H54 (cell line): ENCODE data around the gene HTATSF1.
A peak's percentile ranks its signal among the peaks of the same experiment; 100 is the strongest.

Experiments
- DNase-seq: peaks from one replicate; pipeline ENCODE4 v3.0.0; 2011; ENCODE audit warnings: low spot score, mixed read lengths; ENCODE audit not compliant: insufficient read length
- FAIRE-seq: peaks from 3 replicates; lab custom pipeline; 2011; peaks lifted over from hg19 to GRCh38; lab: Jason Lieb, UNC
- POLR2A ChIP-seq: IDR thresholded peaks from 2 replicates; pipeline ENCODE4 v1.6.1; 2011; ENCODE audit warnings: low read depth, mild to moderate bottlenecking, low read length

HTATSF1 gene

DNA sequence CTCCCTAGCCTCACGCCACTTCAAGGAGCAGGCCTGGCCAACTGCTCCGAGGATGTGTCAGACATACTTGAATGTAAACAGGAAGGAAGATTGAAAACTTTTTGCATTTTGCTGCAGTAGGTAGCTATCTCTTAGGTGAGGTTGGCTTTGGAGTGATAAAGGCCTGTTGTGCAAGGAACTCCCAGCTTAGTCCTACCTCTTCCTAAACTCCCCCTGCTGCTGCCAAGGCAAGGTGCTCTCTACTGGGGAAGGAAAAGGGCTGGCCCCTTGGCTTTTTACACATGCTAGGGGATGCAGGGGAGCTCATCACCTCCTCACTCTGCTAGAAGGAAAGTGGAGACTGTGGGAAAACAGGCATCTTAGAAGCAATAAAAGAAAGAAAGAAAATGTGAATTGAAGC, 20.4 kb upstream of the HTATSF1 start:
- TF ChIP-seq POLR2A = no peak
- FAIRE-seq (no peak), DNase-seq (no peak)

DNA sequence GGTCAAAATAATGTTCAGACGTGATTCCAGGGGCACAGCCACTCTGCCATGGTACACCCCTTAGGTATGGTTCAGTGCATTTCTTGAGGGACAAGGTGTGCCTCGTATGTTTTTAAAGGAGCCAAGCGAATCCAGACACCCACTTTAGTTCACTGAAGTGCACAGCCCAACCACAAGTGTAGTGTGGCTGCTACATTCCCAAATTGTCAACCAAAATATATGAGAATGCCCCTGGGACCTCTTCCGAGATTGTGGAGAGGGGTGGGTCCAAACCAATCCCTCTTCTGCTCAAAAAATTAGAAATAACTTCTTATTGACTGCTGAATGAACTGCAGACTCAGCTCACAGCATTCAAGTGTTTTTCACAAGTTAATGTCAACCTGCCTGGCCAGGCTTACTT, 17.0 kb upstream of the HTATSF1 start:
- no peak for TF ChIP-seq POLR2A
- no peak for FAIRE-seq

DNA sequence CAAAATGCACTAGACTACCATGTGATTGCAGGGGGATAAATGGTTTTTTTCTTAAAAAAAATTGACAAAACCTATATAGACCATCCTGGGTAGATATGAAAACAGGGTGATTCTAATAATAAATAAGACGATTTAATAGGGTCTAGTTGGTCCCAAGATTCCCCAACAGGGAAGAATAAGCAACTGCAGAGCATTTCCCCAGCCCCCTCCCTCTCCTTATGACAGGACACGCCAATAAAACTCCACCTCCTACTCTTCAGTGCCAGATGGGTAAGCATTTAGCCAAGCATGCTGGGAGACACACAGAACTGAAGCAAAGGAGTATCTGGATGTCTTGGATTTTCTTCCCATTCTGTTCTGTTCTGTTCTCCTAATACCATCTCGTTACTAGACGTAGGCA, 9.7 kb upstream of the HTATSF1 start, which contains the start of gene BRS3:
Gene BRS3, plus strand, starts transcription at position 301 of the 400 bp plus-strand sequence. CDS start 168 bp downstream, outside the sequence.
- no peak for TF ChIP-seq POLR2A
- no peak for FAIRE-seq
- DNase-seq = no peak

More for the DNA sequence above, 17.0 kb upstream of the HTATSF1 start:
- no peak for DNase-seq

DNA sequence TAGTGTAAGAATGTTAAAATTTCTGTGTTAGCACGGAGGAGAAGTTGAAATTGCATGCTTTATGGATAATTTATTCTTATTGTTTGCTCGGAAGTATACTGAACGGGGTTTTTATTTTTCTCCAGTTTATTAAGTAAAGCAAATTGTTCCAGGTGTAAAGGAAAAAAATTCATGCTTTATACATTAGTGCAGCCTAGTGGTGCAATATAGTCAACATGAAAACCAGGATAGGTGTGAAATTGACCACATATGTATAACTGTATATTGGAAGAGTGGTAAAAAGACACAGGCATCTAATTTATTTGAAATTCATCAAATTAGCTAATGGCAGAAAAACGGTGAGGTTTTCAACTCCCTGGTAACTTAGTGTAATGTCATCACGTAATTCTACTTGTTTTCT, 8.7 kb upstream of the HTATSF1 start:
- FAIRE-seq = no peak
- no peak for DNase-seq
- TF ChIP-seq POLR2A = no peak

DNA sequence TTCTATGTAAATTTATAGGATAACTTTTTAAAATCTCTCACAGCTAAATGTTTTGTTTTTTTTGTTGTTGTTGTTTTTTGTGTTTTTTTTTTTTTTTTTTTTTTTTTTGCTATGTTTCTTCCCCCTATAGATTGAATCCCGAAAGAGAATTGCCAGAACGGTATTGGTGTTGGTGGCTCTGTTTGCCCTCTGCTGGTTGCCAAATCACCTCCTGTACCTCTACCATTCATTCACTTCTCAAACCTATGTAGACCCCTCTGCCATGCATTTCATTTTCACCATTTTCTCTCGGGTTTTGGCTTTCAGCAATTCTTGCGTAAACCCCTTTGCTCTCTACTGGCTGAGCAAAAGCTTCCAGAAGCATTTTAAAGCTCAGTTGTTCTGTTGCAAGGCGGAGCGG, 5.6 kb upstream of the HTATSF1 start:
- DNase-seq = no peak
- no peak for FAIRE-seq
- no peak for TF ChIP-seq POLR2A

DNA sequence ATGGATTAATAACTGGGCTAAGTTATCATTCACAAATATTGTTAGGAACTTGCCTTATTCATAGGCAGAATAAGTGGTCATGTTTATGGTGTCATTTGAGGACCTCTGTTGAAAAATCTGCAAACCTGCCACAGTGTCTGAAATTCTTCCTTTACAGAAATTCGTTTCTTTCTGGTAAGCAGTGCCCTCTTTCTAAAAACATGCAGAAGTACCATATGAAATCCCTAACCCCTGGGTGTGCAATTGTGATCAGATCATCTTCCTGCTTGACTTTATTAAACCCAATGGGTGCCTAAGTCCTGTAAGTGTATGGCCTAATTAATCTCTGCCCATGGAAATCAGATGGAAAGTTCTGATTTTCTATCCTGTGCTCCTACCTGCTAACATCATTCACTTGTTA, 4.4 kb upstream of the HTATSF1 start:
- FAIRE-seq (no peak), DNase-seq (no peak)
- no peak for TF ChIP-seq POLR2A

DNA sequence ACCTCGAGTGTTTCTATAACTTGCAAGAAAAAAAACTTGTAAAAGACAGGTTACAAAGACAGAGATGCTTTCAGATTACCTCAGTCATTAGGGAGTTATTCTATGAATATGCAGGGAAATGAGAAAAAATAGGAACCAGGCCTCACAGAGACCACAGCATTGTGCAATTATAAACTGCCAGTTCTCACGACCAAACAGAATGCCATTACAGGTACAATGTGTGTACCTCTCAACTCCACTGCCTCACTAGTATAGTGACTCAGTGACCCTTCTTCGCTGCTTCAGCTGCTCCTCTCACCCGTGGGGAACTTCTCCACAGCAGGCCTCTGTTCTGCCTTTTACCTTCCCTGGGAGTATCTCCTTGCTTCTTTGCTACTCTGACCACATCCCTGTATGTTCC, 2.3 kb upstream of the HTATSF1 start:
- FAIRE-seq = no peak
- no peak for TF ChIP-seq POLR2A
- DNase-seq = no peak

DNA sequence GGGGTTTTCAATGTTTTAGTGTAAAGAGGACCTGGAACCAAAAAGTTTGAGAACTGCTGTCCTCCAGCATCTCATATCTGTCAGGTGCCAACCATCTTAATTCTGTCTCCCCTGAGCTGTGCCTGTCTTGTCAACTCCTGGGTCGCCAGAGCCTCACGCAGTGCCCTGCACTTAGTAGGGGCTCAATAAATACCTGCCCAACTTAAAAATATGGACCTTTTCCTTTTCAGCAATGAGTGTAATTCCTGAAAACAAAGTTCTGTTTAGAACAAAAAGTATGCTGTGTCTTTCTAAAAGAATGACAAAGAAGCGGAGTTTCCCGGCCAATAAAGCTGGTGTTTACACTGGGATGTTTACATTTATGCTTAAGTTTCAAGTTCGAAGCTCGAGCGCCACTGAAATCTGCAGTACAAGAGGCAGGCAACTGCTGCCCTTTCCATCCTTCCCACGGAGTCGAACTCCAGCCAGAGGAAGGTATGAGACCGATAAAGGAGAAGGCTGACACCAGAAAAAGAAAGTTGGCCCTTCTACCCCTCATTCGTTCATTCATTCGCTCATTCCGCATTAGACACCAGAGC, 1.1 kb upstream of the HTATSF1 start:
- DNase-seq (no peak), FAIRE-seq (no peak)
- no peak for TF ChIP-seq POLR2A

DNA sequence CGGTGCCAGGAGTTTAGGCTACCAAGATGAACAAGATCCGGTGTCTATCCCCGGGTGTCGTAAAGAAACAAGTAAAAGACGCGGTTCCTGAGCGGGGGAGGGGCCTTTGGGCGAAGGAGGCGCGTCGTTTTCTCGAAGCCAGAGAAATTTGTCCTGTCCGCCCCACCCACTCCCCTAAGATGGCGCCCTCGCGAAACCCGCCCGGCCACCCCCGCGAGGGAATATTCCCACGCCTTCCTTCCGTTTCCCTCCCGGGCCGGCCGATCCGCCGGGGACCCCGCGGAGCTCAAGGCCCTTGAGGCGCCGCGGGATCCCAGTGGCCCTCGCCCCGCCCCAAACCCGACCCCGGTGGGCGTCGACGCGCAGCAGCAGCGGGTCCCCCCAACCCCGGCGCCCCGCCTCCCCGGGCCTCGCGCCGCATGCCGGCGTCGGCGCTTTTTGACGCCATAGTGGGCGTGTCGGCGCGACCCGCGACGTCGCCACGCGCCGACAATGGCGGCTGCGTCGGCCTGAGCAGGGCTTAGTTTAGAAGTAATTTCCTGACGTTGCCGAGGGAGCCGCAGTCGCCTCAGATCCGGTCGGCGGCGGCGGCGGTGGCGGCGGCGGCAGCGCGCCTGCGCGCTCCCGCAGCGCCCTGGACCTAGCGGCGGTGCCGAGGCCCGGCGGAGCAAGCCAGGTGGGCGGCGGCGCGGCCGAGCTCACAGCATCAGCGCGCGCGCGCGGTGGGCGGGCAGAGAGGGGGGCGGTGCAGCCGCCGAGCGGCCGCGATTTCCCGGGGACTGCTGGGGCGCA, 432 bp upstream of the HTATSF1 start:
- TF ChIP-seq POLR2A = peak; percentile 15; the same call in 1 of the 2 replicates
- peak; percentile 61 for DNase-seq
- peak; percentile 50 for FAIRE-seq

DNA sequence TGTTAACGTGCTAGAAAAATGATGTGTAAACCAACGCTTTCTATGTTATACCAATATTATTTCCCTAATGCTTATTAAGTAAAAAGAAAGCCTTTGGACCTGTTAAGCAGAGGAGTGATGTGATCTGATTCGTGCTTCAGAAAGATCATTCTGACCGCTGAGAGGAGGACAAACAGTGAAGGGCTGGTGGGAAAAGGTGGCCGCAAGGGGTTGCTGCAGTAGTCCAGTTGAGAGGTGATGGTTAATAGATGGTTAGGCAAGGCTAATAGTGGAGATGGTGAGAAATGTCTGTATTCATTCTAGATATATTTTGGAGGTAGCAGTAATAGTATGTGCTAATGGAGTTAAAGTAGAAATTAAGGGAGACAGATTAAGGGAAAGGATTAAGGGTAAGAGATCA, 21.7 kb downstream of the HTATSF1 start:
- FAIRE-seq (no peak), DNase-seq (no peak)
- no peak for TF ChIP-seq POLR2A

DNA sequence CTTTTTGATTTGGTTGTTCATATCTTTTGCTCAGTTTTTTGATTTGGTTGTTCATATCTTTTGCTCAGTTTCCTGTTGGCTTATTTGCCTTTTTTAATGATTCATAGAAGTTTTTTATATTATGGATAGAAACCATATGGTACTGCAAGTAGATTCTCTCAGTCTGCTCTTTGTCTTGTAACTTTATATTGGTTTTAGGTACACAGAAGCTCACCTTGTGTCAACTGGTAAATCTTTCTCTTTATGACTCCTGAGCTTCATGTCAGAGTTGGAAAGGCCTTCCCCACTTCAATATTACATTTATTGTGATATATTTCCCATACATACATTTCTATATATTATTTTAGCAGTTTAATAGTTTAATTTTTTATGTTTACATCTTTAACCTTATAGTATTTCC, 26.4 kb downstream of the HTATSF1 start:
- FAIRE-seq (no peak), DNase-seq (no peak)
- no peak for TF ChIP-seq POLR2A

DNA sequence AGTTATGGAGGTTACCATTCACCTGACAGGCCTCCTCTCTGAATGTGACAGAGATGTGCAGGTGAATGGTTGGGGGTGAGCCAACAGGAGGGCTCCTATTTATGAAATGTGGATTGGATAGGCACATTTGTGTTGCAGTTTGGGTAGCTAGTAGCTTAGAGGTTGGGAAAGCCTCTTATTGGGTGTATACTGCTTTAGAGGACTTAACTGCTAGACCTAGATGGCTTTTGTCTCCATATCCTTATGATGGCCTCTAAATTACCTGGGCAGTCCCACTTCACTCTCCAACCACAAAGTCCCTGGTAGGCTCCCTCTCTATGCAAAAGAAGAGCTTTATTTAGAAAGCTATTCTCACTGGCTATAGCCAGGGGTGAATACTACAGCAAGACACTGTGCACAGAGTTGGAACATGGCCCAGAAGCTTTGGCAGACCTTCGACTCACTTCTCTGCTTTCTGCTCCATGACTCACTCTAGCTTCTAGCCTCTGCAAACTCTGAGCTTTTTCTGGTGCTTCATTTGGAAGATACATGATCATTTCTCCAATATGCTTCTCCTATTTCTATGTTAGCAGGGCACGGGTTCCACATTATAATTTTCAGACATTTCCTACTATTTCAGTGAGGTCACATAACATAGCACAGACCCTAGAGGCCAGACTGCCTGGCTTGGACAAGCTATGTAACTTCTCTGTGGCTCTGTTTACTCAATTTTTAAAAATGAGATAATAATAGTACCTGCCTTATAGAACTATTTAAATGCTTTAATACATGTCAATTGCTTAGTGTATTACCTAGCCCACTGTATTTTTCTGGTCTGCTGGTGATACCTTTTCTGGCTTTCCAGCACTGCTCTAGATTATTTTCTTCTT, 28.6 kb downstream of the HTATSF1 start:
- no peak for TF ChIP-seq POLR2A
- DNase-seq (peak; percentile 41), FAIRE-seq (peak; percentile 84)

DNA sequence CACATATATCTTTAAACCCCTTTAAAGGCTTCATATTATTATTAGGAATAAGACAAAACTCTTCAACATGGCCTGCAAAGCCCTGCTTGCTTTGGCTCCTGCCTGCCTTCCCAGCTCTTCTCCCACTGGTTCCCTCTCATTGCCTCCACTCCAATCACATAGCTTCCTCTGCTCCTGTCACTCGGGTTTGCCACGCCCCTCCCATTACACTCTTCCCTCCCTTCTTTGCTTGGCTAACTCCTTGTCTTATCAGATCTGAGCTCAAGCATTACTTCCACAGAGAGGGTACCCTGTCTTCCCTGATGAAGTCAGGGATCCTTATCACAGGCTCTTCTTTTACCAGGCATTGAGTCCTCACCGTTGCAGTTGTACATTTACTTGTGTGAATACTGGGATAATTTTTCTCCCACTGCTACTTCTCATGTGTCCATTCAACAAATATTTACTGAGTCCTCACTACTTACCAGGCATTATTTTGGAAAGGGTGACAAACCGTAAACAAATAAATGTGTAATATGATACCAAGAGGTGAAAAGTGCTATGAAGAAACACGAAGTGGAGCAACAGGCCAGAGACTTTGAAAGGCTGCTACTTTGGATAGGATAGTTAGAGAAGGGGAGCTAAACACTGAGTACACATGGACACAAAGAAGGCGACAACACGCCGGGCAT, 31.4 kb downstream of the HTATSF1 start:
- DNase-seq = peak; percentile 7
- TF ChIP-seq POLR2A = no peak
- FAIRE-seq = no peak

DNA sequence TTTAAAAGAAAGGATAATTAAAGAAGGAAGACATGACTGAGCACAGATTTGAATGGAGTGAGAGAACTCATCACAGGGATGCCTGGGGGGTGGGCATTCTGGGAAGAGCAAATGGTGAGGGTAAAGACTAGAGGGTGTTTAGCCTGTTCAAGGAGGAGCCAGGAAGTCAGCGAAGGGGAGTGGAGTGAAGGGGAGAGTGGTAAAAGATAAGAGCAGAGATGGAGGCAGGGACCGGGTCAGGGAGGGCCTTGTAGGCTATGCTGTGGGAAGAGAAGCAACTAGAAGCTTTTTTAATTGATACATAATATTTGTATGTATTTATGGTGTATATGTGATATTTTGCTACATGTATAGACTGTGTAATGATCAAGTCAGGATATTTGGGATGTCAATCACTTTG, 32.4 kb downstream of the HTATSF1 start:
- no peak for DNase-seq
- no peak for FAIRE-seq
- no peak for TF ChIP-seq POLR2A
